ENCODE results near the gene UCP3.
"Not testable (repeated sequence)": the region's sequence is repeated elsewhere in the genome, so short reads cannot be mapped to it uniquely, and the experiment has no call there.

UCP3 gene

GRCh38 chr11:74000307-74001133 lies 8.4 kb downstream of the UCP3 start:
- no peak for DNase-seq (ENCODE audit: low spot score)

GRCh38 chr11:73999581-74000306 lies 9.1 kb downstream of the UCP3 start:
- DNase-seq (ENCODE audit: low spot score), result no peak

GRCh38 chr11:73998846-73999575 lies 9.9 kb downstream of the UCP3 start:
- DNase-seq (ENCODE audit: low spot score), result no peak

GRCh38 chr11:73997120-73997770 lies 11.6 kb downstream of the UCP3 start:
- DNase-seq (ENCODE audit: low spot score), result no peak

GRCh38 chr11:73996161-73996747 lies 12.6 kb downstream of the UCP3 start:
- DNase-seq (ENCODE audit: low spot score), result no peak

GRCh38 chr11:73995731-73996130 lies 13.2 kb downstream of the UCP3 start:
- no peak for DNase-seq (ENCODE audit: low spot score)

GRCh38 chr11:73995247-73995646 lies 13.6 kb downstream of the UCP3 start:
- DNase-seq (ENCODE audit: low spot score), result no peak

GRCh38 chr11:73991471-73992006 lies 17.3 kb downstream of the UCP3 start:
- no peak for DNase-seq (ENCODE audit: low spot score)

- no peak for DNase-seq (ENCODE audit: low spot score)
These were observed 18.2 kb downstream of the UCP3 start for GRCh38 chr11:73990730-73991129.

GRCh38 chr11:73989156-73989555 lies 19.7 kb downstream of the UCP3 start:
- no peak for DNase-seq (ENCODE audit: low spot score)

GRCh38 chr11:73988227-73988626 lies 20.7 kb downstream of the UCP3 start:
- no peak for DNase-seq (ENCODE audit: low spot score)

- not testable (repeated sequence) for DNase-seq (ENCODE audit: low spot score)
These were observed 23.2 kb downstream of the UCP3 start for GRCh38 chr11:73985661-73986060.

- no peak for DNase-seq (ENCODE audit: low spot score)
These were observed 24.9 kb downstream of the UCP3 start for GRCh38 chr11:73983741-73984538.

- DNase-seq (ENCODE audit: low spot score), result peak; percentile 97
These were observed 25.7 kb downstream of the UCP3 start for GRCh38 chr11:73982990-73983740.

GRCh38 chr11:73982595-73982989 lies 26.3 kb downstream of the UCP3 start, which contains the start of gene UCP2:
Gene UCP2 (minus strand): TSS chr11:73982843. CDS start chr11:73978378, 4,465 bp downstream.
- peak; percentile 90 for DNase-seq (ENCODE audit: low spot score)

- DNase-seq (ENCODE audit: low spot score), result no peak
These were observed 27.7 kb downstream of the UCP3 start for GRCh38 chr11:73981051-73981805.

GRCh38 chr11:73980001-73980961 lies 28.6 kb downstream of the UCP3 start:
- no peak for DNase-seq (ENCODE audit: low spot score)

GRCh38 chr11:73978576-73979086 lies 30.3 kb downstream of the UCP3 start:
- peak; percentile 26 for DNase-seq (ENCODE audit: low spot score)
